IPS-18c (cell line): Measurements from ENCODE around the gene RNASE8.

Experiments used
- H3K4me3 ChIP-seq: 2 replicates; pipeline ENCODE4 v1.7.0; 2013; ENCODE audit warnings: low read depth, mild to moderate bottlenecking, low read length, moderate library complexity; ENCODE audit not compliant: insufficient read depth
- H3K9me3 ChIP-seq: one replicate; pipeline ENCODE4 v1.6.1; 2013; ENCODE audit warnings: mild to moderate bottlenecking, low read length, moderate library complexity; ENCODE audit not compliant: control insufficient read depth, insufficient read depth

The RNASE8 gene

DNA sequence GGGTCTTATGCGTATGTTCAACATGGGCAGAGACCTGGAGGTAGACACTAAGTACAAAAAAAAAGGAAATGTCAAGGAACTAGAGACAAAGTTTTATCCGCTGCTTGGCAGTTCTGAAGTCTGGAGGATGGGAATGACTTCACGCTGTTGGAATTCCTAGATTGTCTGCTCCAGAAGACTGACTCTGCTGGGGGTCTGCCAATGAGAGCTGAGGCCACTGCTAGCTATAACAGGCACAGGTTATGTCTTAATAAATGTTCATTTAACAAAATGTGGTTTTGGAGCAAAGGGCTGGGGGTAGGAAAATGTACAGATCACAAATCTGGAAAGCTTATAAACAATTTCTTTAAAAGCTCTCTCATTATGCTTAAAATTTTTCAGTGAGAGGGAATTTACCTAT is 5.9 kb downstream of the RNASE8 start:
- Histone ChIP-seq H3K9me3 (no peaks in the 10 kb centered on the region), H3K4me3 (no peak overlapping the region)

GRCh38 chr14:21066882-21067502 is 9.4 kb downstream of the RNASE8 start:
- Histone ChIP-seq H3K9me3 (no peaks in the 10 kb centered on the region), H3K4me3 (no peak overlapping the region)

DNA sequence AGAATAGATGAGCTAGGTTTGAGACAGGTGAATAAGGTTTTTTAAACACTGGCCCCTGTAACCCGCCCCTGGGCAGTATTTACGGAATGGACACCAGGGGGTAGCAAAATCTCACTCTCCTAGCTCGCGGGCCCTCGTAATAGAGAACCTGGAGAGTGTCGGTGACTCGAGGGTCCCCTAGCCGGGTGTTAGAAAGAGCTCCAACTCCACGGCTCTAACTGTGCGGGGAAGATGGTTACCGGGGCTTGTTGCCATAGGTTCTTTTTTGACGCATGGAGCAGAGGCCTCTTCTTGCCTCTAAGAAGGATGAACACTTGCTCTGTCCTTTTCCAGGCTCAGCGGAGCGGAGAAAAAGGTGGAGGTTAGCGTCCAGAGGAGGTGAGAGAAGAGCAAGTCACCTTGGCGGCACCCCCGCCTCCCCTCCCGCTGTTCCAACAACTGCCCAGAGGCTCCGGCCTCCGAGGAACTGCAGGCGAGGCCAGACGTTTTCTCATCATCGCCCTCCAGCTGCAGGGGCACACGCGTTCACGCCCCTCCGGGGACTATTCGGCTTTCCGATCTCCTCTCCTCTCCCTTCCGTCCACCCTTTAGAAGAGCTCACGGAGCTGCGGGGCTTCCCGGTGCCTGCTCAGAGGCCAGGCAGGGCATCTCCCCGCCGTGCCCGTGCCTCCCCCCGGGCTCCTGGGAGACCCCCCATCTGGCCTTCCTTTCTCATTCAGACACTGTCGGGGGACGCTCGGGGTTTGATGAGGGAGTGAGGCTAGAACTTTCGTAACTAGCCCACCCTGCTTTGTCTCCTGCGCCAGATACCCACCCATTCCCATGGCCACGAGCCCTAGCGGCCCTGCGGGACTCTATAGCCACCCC is 11.1 kb downstream of the RNASE8 start:
- no peaks in the 10 kb centered on the region for H3K9me3 ChIP-seq
- peak overlapping the region; percentile 87 for H3K4me3 ChIP-seq

- H3K4me3 ChIP-seq = peak overlapping the region; percentile 87
Measured at GRCh38 chr14:21069388-21070082, 11.9 kb downstream of the RNASE8 start.

GRCh38 chr14:21070083-21070609 is 12.5 kb downstream of the RNASE8 start, which contains the start of gene ARHGEF40:
Gene ARHGEF40 (plus strand): TSS chr14:21070304. CDS start chr14:21070397, 93 bp downstream.
- Histone ChIP-seq H3K9me3 (no peaks in the 10 kb centered on the region), H3K4me3 (peak within 1 kb of the TSS; percentile 87)

More at GRCh38 chr14:21069388-21070082, 11.9 kb downstream of the RNASE8 start:
- H3K9me3 ChIP-seq = no peaks in the 10 kb centered on the region

DNA sequence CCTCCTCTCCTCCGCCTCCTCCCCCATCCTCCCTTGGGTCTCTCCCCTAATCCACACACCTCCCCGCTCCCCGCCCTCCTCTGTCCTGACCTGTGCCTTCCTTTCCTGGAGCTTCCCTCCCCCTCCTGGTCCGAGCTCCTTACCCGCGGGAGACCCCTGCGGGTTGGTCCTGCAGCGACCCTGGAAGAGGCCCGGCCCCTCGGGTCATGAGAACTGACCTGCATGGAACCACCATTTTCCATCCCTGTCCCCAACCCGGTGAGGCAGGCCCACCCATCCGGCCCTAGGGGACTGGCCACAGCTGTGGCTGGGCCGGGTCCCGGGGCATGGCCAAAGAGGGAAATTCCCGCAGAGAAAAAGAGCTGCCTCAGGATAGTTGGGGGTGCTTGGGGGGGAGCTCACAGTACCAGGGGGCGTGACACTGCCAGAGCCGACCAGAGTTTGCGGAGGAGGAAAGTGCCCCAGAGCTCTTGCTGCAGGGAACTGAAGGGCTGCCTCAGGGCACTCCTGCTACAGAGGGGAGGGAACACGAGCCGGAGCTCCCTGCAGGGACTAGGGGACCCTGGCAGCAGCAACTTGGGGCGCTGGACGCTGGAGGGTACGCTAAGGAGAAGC is 13.1 kb downstream of the RNASE8 start:
- Histone ChIP-seq H3K9me3 (no peaks in the 10 kb centered on the region), H3K4me3 (peak overlapping the region; percentile 87)

- H3K4me3 ChIP-seq = peak overlapping the region; percentile 87
- H3K9me3 ChIP-seq = no peaks in the 10 kb centered on the region
Measured at GRCh38 chr14:21071225-21072030, 13.8 kb downstream of the RNASE8 start.

DNA sequence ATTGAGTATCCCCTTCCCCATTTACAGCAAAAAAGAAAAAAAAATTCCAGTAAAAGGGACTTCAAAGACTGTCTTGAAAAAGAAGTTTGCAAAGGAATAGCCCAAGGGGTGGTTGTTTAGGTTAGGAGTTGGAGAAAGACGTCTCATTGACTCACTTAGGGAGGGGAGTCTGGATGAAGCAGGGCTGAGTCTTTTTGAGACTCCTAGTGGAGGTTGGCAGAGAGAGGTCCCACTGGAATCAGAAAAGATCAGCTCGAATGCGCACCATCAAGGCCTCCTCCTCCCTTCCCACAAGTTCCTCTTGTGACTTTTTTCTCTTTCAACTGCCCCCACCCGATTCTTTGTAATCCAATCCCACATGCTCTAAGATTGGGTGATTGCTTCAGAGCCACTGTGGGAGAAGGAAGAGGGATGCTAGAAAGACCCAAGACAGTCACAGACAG is 14.4 kb downstream of the RNASE8 start:
- Histone ChIP-seq H3K4me3 (peak overlapping the region; percentile 87; the same call in 1 of the 2 replicates), H3K9me3 (no peaks in the 10 kb centered on the region)

DNA sequence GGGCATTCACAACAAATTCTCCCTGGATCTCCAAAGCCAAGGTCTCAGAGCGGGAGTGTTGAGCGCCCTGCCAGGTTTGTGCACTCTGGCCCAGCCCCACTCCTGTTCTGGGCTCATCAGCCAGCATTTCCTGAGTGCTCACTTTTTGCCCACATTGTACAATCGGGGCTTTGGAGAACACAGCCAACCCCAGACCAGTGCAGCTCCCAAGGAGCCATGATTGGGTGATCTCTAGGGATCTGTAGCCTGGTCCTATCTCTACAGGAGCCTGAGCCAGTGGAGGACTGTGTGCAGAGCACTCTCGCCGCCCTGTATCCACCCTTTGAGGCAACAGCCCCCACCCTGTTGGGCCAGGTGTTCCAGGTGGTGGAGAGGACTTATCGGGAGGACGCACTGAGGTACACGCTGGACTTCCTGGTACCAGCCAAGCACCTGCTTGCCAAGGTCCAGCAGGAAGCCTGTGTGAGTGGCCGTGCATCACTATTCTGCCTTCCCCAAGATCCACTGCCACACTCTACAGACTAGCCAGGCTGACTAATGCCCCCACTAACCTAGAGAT is 15.2 kb downstream of the RNASE8 start:
- H3K9me3 ChIP-seq = no peaks in the 10 kb centered on the region
- no peak overlapping the region for H3K4me3 ChIP-seq

GRCh38 chr14:21073921-21074320 is 16.3 kb downstream of the RNASE8 start:
- Histone ChIP-seq H3K9me3 (no peaks in the 10 kb centered on the region), H3K4me3 (no peak overlapping the region)

DNA sequence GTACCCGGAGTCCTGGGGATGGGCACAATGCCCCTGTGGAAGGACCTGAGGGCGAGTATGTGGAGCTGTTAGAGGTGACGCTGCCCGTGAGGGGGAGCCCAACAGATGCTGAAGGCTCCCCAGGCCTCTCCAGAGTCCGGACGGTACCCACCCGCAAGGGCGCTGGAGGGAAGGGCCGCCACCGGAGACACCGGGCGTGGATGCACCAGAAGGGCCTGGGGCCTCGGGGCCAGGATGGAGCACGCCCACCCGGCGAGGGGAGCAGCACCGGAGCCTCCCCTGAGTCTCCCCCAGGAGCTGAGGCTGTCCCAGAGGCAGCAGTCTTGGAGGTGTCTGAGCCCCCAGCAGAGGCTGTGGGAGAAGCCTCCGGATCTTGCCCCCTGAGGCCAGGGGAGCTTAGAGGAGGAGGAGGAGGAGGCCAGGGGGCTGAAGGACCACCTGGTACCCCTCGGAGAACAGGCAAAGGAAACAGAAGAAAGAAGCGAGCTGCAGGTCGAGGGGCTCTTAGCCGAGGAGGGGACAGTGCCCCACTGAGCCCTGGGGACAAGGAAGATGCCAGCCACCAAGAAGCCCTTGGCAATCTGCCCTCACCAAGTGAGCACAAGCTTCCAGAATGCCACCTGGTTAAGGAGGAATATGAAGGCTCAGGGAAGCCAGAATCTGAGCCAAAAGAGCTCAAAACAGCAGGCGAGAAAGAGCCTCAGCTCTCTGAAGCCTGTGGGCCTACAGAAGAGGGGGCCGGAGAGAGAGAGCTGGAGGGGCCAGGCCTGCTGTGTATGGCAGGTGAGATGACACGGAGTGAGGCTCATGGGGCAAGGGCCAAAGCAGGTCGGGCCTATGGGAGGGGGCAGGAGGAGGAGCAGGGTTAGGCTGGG is 17.0 kb downstream of the RNASE8 start:
- H3K4me3 ChIP-seq = no peak overlapping the region
- no peaks in the 10 kb centered on the region for H3K9me3 ChIP-seq

GRCh38 chr14:21075719-21076437 is 18.3 kb downstream of the RNASE8 start:
- H3K4me3 ChIP-seq = no peak overlapping the region

GRCh38 chr14:21077672-21078071 is 20.1 kb downstream of the RNASE8 start:
- Histone ChIP-seq H3K9me3 (peaks cover 2% of the 10 kb centered on the region), H3K4me3 (no peak overlapping the region)

More at GRCh38 chr14:21075719-21076437, 18.3 kb downstream of the RNASE8 start:
- no peaks in the 10 kb centered on the region for H3K9me3 ChIP-seq

DNA sequence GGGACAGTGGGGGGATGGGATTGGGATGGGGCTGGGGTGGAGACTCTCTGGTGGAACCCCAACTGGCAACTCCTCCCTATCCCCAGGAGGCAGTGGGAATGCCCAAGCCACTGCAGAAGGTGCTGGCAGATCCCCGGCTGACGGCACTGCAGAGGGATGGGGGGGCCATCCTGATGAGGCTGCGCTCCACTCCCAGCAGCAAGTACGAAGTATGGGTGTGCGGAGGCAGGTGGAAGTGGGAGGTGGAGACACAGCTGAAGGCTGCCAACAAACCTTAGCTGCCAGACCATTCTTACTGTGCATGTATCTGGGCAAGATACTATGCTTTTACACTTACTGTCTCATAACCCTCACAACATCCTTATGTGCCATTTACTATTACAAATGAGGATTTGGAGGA is 20.7 kb downstream of the RNASE8 start:
- H3K4me3 ChIP-seq = no peak overlapping the region
- peaks cover 2% of the 10 kb centered on the region for H3K9me3 ChIP-seq

- Histone ChIP-seq H3K9me3 (peaks cover 2% of the 10 kb centered on the region), H3K4me3 (no peak overlapping the region)
Measured at GRCh38 chr14:21078726-21079125, 21.1 kb downstream of the RNASE8 start.
